ENCODE results near the gene PCNX2.
A peak's percentile ranks its signal among the peaks of the same experiment; 100 is the strongest.

Gene PCNX2

DNA sequence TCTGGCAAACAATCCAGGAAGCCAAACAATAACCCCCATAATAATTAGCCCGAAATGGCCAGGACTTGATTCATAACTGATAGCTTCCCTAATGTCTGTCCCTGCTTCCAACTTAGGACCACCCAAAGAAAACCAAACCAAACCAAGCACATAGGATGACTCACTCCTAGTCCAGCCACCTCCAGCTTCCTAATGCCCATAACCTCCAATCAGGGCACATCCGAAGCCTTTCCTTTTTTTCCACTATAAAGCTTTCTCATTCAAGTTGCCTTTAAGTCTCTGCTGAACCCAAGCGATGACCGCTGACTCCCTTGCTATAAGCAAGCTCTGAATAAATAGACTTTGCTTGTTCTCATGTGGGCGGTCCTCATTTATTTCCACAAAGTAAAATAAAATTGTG lies 40.4 kb downstream of the PCNX2 start:
- DNase-seq: no peak

DNA sequence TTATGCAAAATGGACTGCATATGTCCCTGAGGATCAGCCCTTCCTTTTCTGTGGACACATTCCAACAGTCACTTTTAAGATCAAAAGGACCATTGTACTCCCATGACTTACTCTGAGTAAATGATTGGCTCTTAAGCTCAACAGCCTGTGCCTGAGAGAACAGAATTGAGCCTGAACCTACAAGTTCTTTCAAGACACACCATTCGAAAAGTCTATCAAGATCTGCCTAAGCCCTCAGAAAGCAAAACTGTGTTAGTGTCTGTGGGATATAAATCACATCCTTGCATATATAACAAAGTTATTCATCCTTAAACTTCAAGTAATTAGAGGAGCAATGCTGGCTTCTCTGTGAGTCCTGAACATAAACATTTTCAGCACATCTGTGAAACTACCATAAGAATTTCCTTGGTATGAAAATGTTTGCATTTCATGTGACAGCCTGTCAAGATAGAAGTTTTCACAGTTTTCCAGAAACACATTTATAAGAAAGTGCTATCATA lies 41.6 kb downstream of the PCNX2 start:
- DNase-seq: no peak

DNA sequence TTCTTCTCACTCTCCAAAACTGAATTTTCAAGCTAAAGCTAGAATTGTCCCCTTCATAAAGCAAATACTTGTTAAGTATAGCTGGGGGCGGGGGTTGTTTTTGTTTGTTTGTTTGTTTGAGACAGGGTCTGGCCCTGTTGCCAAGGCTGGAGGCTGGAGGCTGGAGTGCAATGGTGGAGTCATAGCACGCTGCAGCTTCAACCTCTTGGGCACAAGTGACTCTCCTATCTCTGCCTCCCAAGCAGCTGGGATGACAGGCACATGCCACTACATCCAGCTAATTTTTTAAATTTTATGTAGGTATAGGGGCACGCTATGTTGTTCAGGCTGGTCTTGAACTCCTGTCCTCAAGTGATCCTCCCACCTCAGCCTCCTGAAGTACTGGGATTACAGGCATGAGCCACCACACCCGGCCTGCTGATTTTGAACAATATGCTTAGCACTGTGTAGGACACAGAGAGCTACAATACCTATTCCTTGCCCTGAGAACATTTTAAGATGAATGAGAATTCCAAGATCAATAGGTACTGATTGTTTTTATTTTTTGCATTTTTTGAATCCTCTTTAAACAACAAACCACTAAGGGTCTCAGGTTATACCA lies 42.2 kb downstream of the PCNX2 start:
- no peak for DNase-seq

DNA sequence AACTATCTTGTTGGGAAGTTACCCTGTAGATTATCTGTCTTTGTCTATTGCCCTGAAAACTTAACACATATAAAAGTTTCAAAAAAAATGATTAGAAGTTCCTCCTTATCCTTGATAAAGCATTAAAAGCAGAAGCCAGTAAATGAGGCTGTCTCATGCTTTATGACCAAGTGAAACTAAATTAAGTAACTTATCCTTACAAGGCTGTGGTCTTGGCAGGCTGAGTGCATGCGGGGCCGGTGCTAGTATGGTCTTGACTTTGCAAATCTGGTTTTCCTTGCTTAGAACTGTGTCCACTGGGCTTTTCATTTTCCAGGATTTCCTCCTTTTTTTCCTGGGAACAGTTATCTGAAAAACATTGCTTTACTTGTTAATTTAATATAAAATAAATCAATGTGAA lies 43.1 kb downstream of the PCNX2 start:
- no peak for DNase-seq

DNA sequence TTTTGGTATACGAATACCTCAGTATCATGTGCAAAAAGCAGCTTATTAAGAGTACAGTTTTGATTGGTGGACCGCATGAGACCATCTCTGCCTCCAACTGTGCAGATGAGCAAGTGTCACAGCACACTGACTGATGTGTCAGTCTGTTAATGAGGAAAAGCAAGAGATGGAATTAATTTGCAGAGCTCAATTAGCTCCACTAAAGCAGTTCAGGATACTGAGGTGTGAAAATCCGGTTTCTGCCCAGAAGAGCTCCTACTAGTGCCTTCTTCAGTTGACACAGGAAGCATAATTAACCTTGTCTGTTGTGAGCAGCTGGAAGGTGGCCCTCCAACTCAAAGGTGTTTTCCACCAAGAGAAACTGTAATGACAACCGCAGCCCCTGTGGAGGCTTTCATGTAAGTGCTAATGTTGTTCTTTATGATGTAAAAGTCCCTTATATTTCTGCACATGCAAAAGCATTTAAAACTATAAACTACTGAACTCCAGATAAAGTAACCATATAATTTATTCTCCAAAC lies 44.3 kb downstream of the PCNX2 start:
- DNase-seq: no peak

DNA sequence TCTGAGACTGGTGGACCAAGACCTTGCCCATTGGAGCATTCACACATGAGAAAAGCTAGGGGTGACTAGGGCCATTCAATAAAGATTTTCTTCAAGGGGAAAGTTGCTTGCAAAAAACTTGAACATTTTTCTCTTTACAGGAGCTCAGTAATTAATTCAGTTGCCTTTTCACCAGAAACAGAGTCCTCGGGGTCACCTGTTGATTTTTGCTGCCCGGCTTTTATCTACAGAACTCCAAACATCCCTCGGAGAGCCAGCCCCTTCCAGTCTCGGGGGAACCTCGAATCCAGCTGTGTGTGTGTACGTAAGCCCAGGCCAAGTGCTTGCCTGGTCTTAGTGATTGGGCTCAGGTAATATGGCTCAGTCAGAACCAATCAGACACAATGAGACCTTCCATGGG lies 47.5 kb downstream of the PCNX2 start:
- DNase-seq: no peak

DNA sequence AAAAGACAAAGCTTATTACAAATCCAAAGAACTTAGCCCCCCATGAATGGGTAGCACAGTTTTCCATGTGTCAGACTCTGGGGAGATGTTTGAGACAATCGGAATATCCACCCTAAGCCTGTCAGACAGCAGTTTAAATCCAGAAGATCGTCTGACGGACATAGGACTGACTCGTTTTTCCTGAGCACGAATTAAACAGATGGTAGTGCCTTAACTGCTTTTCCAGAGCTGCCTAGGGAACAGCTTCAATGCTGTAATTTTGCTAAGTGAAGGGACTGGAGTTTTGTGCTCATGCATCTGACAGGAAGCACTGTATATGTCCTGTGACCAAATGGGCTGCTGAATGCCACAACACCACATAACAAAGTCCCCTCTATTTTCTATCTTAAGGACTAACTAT lies 48.6 kb downstream of the PCNX2 start:
- no peak for DNase-seq

DNA sequence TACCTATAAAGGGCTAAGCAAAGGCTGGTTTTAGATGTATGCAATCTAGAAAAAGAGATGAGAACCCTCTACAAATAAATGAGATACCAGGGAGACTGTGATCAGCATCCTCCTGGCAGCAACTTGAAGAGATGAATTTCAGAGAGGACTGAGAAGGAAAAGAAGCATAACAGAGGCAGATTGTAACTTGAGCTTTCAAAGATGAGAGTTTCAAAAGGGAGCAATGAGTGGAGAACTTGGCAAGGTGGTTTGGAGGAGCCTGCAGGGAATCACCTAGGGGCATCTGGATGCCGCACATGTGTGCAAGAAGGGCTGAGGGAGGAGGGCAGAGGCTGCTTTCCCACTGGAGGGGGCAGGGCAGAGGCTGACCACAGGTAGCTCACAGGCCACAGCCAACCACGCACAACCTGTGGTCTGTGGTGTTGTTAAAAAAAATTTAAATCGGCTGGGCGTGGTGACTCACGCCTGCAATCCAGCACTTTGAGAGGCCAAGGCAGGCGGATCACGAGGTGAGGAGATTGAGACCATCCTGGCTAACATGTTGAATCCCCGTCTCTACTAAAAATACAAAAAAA lies 50.2 kb downstream of the PCNX2 start:
- no peak for DNase-seq

DNA sequence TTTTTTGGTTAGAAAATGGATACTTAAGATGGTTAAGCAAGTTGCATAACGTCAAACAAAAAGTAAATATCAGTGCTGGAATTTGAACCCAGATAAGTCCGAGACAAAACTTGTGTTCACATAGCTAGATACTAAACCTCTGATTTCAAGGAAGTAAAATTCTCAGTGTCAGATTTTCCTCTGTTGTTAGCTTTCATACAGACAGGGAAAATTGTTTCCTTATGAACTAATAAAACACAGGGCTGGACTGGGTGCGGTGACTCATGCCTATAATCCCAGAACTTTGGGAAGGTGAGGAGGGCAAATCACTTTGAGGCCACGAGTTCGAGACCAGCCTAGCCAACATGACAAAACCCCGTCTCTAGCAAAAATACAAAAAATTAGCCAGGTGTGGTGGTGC lies 51.3 kb downstream of the PCNX2 start:
- DNase-seq: no peak

DNA sequence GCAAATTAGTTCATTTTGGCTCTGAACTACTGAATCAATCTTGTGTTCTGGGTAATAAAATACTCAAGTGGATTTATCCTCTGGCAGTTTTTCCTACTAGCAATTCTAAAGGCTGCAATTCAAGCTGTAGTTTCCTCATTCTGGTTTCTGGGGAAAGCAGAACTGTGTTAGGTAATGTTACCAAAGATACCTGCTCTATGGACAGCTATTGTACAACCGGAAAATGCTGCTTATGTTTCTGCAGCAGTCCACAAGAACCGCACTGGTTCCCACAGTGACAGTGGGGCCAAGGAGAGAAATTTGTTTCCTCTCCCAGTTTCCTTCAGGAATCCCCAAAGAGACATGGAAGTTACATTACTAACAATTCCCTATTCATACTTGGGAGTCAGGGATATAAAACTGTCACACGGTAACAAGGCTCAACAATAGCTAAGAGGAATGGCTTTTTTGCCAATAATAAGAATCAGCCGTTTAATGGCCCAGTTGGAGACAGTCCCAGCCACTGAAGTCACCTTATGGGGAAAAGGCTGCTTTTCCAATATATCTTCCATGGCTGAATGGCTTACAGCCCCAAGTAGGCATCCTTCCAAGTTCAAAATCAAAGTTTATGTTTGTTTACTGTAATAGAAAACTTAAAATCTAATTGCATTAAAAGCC lies 52.6 kb downstream of the PCNX2 start:
- no peak for DNase-seq

DNA sequence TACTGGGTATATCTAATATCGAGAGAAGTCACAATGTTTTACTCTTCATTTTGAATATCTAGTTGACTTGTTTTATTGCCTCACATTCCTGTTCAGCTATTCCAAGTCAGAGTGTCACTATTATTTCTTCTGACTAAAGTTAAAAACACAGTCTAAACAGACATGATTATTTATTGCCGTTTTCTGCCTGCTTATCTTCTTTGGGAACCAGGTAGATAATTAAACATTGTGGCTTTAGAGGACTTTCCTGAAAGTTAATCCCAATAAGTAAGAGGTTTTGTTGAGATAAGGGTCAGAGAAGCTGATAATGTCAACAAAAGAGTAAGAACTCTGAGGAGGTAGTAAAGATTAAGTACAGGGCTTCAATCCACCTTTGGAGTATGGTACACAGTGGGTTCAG lies 53.8 kb downstream of the PCNX2 start:
- no peak for DNase-seq

DNA sequence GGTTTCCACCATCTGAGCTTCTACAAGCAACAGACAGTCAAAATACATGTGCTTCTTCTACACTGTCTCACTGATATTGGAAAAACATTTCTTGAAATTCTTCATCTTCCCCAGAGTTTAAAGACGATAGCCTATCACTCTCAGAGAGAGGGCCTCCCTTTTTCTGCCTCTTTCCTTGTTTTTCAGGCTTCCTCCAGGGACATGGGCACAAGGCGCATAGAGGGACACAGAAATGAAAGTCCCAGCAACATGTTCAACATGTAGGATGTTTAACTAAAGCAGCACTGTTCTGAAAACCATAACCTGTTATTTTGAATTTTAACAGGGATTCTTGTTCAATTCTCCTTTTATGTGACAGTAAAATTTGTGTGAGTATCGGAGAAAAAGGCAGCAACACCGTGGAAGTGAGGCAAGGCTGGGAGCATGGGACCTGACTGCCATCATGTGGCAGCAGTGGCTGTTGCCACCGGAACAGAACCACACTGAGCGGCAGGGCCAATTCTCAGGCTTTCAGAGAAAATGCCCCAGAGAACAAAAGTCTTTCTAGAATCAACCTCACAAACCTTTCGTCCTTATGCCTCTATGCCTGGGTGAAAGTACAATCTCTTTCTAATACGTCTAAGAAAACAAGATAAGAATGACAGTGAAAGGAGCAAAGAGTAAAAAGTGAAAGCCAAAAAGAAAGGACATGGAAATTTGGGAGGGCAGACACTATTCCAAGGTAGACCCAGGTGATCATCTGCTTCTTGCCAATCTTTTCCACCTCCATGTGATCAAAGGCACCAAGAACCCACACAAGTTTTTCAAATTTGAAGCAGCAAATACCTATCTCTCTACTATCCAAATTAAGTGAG lies 54.5 kb downstream of the PCNX2 start:
- peak; percentile 74 for DNase-seq

DNA sequence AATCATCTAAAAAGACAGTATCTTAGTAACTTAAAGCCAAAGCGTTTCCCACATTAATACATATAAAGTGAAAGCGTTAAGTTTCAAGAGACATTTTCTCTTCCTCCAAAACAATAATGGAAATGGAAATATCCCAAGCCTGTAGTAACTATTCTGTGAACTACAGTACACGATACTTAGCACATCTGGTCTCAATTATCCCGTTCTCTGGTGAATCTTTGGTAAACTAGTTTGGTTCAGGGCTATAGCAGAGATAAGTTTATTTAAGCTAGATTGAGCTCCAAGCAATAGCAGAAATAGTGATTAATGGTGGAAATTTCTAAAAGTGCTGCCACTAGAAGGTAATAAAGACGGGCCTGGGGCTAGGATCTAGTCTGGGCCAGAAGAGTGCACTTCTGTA lies 55.2 kb downstream of the PCNX2 start:
- DNase-seq: no peak

DNA sequence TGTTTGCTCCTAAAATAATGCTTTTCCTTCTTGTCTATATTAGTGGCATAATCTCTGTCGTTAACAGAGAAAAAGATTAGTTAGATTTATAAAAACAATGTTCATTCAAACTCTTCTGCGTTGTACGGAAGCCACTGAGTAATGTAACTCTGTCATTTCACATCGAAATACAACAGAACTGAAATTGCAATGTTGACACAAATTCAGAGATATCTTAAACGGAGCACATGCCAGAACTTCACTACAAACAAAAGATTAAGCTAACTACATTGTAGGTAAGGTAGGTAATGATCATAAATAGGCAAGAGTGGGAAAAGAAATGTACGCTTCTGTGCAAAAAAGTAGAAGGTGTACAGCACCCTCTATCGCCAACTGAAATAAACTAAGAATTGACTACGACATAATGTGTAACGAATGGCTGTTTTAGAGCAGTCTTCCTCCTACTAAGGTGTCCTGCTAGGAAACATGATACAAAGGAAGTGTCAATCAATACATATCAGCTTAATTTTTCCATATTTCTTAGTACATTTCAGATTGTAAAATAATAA lies 56.6 kb downstream of the PCNX2 start:
- DNase-seq: no peak

DNA sequence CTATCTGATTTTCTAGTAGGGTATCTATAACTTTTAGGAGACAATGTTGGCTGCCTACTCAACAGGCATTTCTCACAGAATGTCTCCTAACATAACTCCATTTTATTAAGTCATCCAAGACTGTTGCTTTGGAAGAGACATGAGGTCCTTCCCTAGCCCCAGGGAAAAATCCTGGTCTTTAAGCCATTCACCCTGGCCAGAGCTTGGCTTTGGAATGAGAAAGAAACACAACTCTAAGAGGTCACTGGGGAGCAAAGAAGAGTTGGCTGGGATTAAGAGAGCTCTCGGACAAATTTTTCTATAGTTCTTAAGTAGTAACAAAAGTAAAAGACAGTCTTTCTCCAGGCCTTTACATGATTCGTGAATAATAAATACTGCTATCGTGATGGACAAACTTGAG lies 57.9 kb downstream of the PCNX2 start:
- DNase-seq: no peak

DNA sequence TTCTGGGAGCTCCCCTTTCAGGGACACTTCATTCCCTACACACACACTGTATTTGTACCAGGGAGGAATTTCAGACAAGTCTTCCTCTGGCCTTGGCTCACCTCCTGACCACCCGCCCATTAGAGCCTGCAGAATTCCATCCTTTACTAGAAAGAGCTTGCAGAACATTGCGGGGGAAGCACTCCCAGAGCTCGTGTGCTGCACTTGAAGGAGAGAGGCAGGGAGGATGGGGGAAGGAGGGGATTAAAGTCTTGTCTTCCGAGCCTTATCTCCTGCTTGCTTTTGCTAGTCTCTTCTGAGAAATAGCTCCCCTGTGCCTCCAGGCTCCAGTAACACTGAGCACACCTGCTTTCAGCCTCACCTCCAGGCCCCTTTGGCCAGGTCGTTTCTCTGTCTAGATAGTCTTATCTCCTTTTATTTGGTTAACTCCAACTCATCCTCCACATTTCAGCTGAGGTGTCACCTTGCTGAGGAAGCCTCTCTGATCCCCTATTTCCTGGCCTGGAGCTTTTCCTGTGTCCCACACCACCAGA lies 62.0 kb downstream of the PCNX2 start:
- no peak for DNase-seq

DNA sequence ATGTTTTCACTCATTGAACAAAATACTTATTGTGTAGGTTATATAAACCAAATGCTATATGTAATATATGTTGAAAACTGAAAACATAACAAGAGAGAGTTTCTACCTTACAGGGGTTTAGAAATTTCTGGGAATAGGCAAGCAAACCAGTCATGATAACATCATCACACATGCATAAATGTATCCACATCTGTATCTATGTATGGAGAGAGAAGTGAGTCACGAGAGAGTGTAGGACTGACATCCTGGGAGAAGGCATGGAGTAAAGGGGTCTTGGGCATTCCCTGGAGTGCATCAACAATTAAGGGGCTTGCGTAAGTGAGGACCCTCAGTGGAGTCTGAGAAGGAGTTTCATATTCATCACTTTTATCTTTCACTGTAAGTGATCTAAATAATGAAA lies 65.5 kb downstream of the PCNX2 start:
- DNase-seq: no peak

DNA sequence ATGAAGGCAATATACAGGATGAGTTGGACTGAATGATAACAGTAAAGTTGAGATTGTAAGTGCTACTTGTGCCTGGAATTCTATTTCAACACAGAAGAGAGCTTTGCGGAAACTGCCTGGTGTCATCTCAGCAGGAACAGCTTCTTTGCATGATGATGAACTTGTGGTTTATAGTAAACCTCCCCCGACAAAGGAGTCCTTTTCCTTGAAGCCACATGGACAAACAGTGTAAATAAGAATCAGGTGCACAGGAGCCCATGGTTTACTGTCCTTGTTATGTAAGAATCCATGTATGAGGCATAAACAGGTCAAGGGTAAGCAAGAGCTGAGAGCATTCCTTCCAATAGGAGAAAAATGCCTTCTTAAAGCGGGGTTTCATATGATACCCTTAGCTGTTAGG lies 66.2 kb downstream of the PCNX2 start:
- DNase-seq: no peak

DNA sequence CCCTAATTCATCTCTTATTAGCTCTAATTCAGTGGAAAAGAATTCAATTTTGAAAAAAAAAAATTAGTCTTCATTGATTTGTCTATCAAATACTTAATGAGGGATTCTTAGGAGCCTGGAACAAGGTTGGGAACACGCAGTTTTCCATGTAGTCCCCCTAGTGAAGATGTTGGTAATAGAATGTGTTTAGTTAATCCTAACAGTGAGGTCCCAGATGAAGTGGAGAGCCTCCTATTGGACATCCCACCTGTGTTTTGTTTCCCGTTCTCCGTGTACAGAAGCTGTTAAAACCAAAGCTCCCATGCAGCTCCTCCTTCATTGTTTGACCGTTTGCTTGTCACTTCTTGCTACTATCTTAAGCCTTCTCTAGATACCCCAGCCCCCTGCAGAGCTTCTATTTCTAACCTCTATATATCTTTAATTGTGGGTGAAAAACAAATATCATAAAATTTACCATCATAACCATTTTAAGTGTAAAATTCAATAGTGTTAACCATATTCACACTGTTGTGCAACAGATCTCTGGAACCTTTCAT lies 67.5 kb downstream of the PCNX2 start:
- no peak for DNase-seq

DNA sequence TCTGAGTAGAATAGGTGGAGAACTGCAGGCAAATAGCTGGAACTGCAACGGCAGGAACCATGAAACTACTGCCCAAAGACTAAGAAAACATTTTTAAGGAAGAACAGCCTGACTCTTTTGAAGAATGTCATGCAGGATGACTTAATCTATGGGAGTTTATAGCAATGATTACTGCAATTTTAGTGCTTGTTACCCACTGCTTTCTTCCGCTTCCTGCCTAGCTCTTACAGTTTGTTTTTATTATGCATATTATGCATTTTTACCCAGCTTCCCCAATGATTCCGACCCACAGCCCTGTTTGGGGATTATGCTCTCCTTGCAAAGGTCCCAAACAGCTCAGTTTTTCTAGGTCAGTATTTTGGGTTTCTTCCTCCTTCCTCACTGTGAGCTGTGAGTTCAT lies 71.2 kb downstream of the PCNX2 start:
- DNase-seq: no peak

DNA sequence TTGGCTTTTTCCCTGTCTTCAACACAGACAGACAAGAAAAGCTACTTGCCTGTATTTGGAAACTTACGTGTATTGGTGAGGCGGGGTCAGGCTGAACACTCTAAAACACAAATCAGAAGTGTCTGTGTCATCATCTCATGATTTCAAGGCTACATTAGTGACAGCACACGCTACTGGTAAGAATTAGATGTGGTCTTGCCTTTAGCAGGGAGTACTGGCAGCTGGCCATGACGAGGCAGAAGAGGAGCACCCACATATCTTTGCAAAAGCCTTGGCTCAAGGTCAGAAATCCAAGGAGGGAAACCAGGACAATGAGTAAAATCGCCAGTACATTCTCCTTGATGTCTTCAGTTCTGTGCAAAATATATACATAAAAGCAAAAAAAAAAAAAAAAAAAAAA lies 77.7 kb downstream of the PCNX2 start:
- no peak for DNase-seq

DNA sequence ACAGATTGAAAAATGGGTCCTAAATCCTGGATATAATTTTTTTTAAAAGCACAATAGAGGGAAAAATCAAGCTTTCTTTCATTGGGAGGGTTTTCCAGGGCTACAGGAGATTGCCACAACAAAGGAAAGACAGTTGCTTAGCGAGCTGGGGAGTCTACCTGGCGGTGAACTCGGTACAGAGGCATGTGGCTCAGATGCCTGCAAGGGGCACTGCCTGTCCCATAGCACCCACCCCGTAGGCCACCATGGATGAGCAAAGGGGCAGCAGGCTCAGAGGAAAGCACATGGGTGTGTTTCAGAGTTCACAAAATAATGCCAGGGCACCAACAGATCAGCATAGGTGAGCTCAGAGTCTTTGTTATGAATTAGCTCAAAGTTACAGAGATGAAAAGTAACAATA lies 79.5 kb downstream of the PCNX2 start:
- no peak for DNase-seq
